GM19193 (cell line): ENCODE results near the gene RICTOR.

Experiments used
- POLR2A ChIP-seq: IDR thresholded peaks from 4 replicates; pipeline ENCODE4 v1.6.1; 2011; ENCODE audit not compliant: insufficient read depth, insufficient read length; ENCODE audit errors: extremely low read depth

The RICTOR gene

DNA sequence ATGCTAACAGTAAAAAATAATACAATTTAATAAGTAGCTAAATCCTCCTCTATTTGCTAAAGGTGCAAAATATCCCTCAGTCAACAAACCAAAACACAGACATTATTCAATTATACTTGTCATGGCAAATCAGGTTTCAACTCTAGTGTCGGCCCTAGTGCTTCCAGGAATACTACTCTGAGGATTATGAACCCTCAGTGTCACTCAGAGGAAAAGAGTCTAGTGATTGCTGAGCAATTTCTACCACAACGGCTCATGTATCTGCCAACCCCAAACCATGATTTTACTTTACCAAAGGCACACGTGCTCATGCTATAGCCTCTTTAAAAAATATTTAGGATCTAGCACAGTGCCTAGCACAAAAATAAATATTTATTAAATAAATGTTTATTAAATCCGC is 21.0 kb downstream of the RICTOR start:
- no peak for TF ChIP-seq POLR2A

- no peak for TF ChIP-seq POLR2A
Measured at GRCh38 chr5:39052141-39052540, 22.1 kb downstream of the RICTOR start.

- TF ChIP-seq POLR2A = no peak
Measured at GRCh38 chr5:39049315-39049714, 24.9 kb downstream of the RICTOR start.

DNA sequence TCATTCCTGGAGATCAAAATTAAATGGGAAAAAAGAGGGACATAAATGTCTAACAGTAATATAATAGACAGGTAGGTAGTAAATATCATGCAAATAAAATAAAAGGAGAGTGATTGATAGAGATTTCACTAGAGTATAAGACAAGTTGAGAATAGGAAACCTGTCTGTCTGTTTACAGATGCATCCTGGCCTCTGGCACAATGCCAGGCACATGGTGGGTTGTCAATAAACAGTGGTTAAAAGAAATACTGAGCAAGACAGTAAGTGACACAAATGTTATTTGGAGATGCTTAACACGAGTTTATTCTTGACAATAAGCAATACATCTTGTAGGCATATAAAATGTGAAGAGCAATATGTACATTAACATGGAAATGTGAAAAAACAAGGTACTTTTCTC is 33.3 kb downstream of the RICTOR start:
- no peak for TF ChIP-seq POLR2A

DNA sequence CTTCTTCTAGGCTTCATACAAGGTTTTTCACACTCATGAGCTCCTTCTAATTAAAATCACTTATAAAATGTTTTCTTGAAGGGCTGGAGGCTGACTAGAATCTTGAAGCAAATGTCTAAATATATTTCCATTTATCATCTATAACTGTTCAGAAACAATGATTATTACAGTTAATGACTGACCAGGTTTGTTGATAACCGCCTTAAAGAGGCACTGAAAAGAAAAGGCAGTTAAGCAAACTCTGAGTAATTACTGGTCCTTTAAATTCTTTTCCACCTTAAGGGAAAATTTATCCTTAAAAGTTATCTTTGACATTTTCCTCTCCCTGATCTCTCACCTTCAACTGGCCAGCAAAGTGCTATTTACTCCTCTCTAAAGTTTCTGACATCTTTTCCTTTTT is 43.2 kb downstream of the RICTOR start:
- no peak for TF ChIP-seq POLR2A

DNA sequence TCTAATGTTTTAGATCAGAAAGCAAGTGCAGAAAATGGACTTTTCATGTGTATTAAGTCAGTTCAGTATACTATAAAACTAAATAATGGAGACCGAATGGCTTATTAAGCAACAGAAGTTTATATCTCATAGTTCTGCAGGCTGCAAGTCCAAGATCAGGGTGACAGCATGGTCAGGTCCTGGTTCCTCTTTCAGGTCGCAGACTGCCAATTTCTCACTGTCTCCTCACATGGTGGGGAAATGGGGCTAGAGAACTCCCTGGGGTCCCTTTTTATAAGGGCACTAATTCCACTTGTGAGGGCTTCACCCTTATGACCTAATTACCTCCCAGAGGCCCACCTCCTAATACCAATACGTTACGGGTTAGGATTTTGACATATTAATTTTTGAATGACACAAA is 48.7 kb downstream of the RICTOR start:
- no peak for TF ChIP-seq POLR2A

GRCh38 chr5:39024884-39025283 is 49.3 kb downstream of the RICTOR start:
- TF ChIP-seq POLR2A = no peak

GRCh38 chr5:39024005-39024404 is 50.2 kb downstream of the RICTOR start:
- no peak for TF ChIP-seq POLR2A

GRCh38 chr5:39023121-39023520 is 51.1 kb downstream of the RICTOR start:
- no peak for TF ChIP-seq POLR2A

GRCh38 chr5:39022151-39022550 is 52.0 kb downstream of the RICTOR start:
- TF ChIP-seq POLR2A = no peak

DNA sequence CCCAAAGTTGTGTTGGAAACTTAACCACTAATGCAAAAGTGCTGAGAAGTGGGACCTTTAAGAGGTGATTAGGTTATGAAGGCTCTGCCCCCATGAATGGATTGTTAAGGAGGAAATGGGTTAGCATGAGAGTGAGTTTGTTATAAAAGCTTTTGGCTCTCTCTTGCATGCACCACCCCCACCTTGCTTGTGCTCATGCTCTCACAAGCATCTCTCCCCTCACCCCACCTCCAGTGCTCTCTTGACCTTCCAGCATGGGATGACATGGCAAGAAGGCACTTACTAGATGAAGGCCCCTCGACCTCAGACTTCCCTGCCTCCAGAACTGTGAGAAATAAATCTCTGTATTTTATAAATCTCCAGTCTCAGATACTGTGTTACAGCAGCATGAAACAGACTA is 52.8 kb downstream of the RICTOR start:
- TF ChIP-seq POLR2A = no peak

GRCh38 chr5:39020458-39020857 is 53.7 kb downstream of the RICTOR start:
- no peak for TF ChIP-seq POLR2A

GRCh38 chr5:39019254-39019653 is 54.9 kb downstream of the RICTOR start:
- TF ChIP-seq POLR2A = no peak

DNA sequence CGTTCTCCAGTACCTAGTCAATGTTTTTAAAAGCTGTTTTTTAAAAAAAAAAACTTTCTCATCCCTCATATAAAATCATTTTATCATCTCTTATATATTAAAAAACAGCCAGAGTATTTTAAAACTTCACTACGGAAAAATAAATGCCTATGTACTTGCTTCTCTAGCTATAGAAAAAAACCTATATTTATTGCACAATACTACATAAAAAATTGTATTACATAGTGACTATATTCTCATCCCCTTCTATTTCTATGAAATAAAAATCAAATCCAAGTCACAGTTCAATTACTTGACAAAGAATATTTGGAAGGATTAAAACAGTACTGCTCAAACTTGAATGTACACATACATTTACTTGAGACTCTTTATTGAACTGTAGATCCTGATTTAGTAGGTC is 56.7 kb downstream of the RICTOR start:
- no peak for TF ChIP-seq POLR2A

DNA sequence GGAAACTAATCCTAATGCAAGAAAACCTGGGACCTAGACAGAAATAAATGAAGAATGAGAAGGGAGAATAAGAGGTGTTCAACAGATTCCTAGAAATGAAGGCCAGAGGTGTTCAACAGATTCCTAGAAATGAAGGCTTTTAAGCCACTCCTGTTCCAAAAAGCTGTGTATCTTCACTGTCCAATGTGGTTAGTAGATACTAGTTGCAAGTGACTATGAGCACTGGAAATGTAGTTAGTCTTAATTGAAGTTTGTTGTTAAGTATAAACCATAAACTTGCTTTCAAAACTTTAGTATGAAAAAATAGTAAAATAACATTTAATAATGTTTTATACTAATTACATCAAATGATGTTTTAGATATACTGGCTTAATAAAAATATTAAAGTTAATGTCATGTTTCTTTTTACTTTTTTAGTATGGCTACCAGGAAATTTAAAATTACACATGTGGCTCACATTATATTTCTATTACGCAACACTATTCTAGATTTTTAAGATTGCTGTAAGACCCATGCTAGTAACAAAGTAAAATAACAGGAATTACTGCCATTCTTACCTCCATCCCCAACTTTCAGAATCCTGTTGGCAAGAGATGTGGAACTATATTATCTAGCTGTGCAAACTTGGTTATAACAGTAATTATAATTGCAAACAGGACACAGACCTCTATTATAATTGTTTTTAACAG is 57.5 kb downstream of the RICTOR start:
- TF ChIP-seq POLR2A = no peak

DNA sequence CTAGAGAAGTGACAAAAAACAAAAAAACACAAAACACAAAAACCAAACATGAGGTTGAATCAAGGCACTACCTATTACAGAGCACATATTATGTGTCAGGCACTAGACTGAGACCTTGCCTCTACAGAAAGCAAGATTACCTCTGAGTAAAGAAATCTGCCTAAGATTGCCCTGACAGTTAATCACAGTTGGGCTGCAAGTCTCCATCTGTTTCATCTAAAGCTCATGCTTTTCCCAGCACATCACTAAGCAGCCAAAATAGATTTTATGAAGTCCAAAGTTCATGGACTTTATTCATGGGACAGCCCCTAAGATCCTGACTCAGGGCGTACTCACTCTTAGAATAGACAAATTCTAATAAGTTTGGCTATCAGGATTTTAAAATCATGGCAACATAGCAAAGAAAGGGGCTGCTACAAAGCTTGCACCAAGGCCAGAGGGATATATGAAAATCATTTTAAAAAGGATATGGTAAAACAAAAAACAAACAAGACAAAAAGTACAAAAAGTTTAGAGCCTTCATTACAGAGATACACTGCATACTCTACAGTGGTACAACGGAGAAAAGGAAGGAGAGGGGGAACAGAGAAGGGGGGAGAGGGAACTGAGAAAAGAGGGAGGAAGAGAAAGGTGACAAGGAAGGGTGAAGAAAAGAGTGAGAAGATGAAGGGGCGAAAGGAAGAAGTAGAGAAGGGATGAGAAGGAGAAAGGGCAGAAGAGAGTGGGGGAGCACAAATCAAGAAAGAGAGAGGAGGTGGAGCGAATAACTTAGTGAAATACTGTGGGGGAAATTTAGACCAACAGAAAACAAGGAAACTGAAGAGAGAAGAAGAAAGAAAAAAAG is 58.2 kb downstream of the RICTOR start:
- no peak for TF ChIP-seq POLR2A

GRCh38 chr5:39014561-39014960 is 59.6 kb downstream of the RICTOR start:
- no peak for TF ChIP-seq POLR2A

DNA sequence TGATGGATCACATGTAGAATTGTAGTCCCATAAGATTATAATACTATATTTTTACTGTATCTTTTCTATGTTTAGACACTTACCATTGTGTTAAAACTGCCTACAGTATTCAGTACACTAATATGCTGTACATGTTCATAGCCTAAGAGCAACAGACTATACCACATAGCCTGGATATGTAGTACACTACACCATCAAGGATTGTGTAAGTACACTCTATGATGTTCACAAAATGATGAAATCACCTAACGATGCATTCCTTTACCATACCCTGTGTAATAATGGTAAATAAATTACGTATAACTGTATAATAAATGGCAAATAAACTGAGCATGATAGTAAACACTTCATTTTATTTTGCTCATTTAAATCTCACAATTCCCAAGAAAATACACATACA is 60.3 kb downstream of the RICTOR start:
- no peak for TF ChIP-seq POLR2A
